K562 (cell line): ENCODE results near the gene ZNF337. TPM values are rescaled to one million over a fixed set of nuclear protein-coding genes. Genes with fewer than 3 reads are reported as not detected.

Experiments
- ADNP ChIP-seq: fragments of 200-800 bp; sonication (Bioruptor generic); IDR thresholded peaks from 2 replicates; pipeline ENCODE4 v1.6.1; 2016; ENCODE audit warnings: missing genetic modification characterization, missing compliant biosample characterization
- CTCFL ChIP-seq: IDR thresholded peaks from 2 replicates; pipeline ENCODE4 v1.6.1; 2011; ENCODE audit warnings: borderline replicate concordance, low read depth, mild to moderate bottlenecking, moderate library complexity, low read length; ENCODE audit not compliant: insufficient read depth, poor library complexity, severe bottlenecking
- ELF4 ChIP-seq: fragments of 450-650 bp; formaldehyde crosslinking; IDR thresholded peaks from 2 replicates; pipeline ENCODE4 v1.4.0; 2022; ENCODE audit warnings: missing genetic modification characterization
- FOXP1 ChIP-seq: sonication (generic); formaldehyde crosslinking; IDR thresholded peaks from 2 replicates; pipeline ENCODE4 v1.8.0; 2022; ENCODE audit warnings: mild to moderate bottlenecking, missing genetic modification reagents
- NFATC3 ChIP-seq: fragments of 450-650 bp; IDR thresholded peaks from 2 replicates; pipeline ENCODE4 v1.6.1; 2017; ENCODE audit warnings: mild to moderate bottlenecking
- POLR2AphosphoS2 ChIP-seq: IDR thresholded peaks from 2 replicates; pipeline ENCODE4 v1.6.1; 2012; ENCODE audit warnings: low read length, improper control_type of control experiment
- SMAD1 ChIP-seq: fragments of 150-350 bp; IDR thresholded peaks from 2 replicates; pipeline ENCODE4 v1.6.1; 2014; ENCODE audit warnings: low read length, low read depth; ENCODE audit not compliant: partially characterized antibody
- TFAP4 ChIP-seq: sonication (generic); formaldehyde crosslinking; IDR thresholded peaks from 2 replicates; pipeline ENCODE4 v1.8.0; 2022; ENCODE audit warnings: missing genetic modification reagents, mild to moderate bottlenecking, moderate library complexity, borderline replicate concordance
- ZNF384 ChIP-seq: IDR thresholded peaks from 2 replicates; pipeline ENCODE4 v1.6.1; 2012; ENCODE audit warnings: low read depth, low read length, improper control_type of control experiment
- ZNF431 ChIP-seq: sonication (generic); formaldehyde crosslinking; IDR thresholded peaks from 2 replicates; pipeline ENCODE4 v1.8.0; 2022; ENCODE audit warnings: mild to moderate bottlenecking, missing genetic modification reagents
- polyA plus RNA-seq, 8 experiments: library from polyadenylated mRNA; depleted of rRNA in 4 of 8; stranded (reverse) in 5 of 8; unstranded in 3 of 8; fragments of >200 nt; fragmentation: Nextera tagmentation in 2 of 8; fragmentation: Illumina TruSeq in 1 of 8; extraction: Ambion mirVana in 2 of 8; extraction: Trizol in 1 of 8; gene quantifications; 2 replicates each; pipeline versions ENCODE4 v1.2.1 to v1.2.3, GENCODE V29; 2011 to 2014; ENCODE audit warnings: inconsistent platforms in 1 of 8, missing spikeins in 1 of 8
- total RNA-seq, 7 experiments: library from RNA; depleted of rRNA in 6 of 7; stranded (reverse); fragments of >200 nt in 6 of 7; fragmentation: Illumina TruSeq in 2 of 7; extraction: Trizol in 2 of 7; gene quantifications; 2 replicates each; pipeline versions ENCODE4 v1.2.1 to v1.2.3, GENCODE V29; 2011 to 2021; ENCODE audit warnings: low replicate concordance in 1 of 7
- TF ChIP-seq, protein P1 (sequence below): fragments of 250-450 bp; sonication (Bioruptor Pico); IDR thresholded peaks from 2 replicates; pipeline ENCODE4 v1.5.0; 2021
- TF ChIP-seq, protein P2 (sequence below): fragments of 200-600 bp; sonication (generic); IDR thresholded peaks from one replicate; pipeline ENCODE4 v1.6.1; 2012; ENCODE audit warnings: mild to moderate bottlenecking, low read depth, low read length, inconsistent platforms

Gene ZNF337
- total and polyA plus RNA-seq, 9 of the 15 experiments (the other 6 are each of a cell fraction or from before 2014, with no cell fraction given): 0.25 to 5.6 (median 3.5) TPM

DNA sequence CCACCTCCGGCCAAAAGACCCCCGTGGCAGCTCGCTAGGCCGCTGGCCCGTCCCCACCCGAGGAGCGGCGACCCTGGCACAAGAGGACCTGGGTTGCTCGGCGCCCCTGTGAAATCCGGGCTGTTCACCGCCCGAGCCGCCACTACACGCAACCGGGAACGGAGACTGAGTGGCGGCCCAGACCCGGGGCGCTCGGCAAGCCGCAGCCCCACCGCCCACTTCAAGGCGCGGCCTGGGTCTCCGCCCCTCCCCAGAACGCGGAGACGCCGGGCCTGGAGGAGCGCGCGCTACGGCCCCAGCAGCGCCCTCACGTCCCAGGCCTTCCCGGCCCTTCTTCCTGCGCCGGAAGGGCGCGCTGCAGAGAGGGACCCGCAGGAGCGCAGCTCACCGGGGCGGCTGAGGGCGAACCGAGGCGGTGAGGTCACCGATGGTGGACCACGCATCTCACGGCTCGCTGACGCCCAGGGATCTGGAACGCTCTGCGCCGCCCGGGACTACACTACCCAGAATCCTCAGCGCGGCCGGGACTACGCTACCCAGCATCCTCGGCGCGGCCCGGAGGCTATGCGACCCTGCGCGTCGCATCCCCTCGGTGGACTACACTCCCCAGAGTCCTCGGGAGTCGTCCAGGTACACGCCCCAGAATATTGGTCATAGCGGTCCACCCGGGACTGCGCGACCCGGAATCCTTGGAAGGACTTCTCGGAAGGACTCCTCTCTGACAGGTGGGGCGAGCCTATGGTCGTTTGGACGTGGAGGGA is at the start of gene ZNF337 (continued):
- no peak for TF ChIP-seq NFATC3
- no peak for TF ChIP-seq ELF4 (CRISPR knock-in tag)
- TF ChIP-seq TFAP4 (CRISPR knock-in tag): peak; percentile 76
- TF ChIP-seq ZNF384: no peak
- no peak for TF ChIP-seq CTCFL
- TF ChIP-seq, protein P1, sequence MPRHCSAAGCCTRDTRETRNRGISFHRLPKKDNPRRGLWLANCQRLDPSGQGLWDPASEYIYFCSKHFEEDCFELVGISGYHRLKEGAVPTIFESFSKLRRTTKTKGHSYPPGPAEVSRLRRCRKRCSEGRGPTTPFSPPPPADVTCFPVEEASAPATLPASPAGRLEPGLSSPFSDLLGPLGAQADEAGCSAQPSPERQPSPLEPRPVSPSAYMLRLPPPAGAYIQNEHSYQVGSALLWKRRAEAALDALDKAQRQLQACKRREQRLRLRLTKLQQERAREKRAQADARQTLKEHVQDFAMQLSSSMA (CRISPR knock-in tag): no peak
- TF ChIP-seq, protein P2, sequence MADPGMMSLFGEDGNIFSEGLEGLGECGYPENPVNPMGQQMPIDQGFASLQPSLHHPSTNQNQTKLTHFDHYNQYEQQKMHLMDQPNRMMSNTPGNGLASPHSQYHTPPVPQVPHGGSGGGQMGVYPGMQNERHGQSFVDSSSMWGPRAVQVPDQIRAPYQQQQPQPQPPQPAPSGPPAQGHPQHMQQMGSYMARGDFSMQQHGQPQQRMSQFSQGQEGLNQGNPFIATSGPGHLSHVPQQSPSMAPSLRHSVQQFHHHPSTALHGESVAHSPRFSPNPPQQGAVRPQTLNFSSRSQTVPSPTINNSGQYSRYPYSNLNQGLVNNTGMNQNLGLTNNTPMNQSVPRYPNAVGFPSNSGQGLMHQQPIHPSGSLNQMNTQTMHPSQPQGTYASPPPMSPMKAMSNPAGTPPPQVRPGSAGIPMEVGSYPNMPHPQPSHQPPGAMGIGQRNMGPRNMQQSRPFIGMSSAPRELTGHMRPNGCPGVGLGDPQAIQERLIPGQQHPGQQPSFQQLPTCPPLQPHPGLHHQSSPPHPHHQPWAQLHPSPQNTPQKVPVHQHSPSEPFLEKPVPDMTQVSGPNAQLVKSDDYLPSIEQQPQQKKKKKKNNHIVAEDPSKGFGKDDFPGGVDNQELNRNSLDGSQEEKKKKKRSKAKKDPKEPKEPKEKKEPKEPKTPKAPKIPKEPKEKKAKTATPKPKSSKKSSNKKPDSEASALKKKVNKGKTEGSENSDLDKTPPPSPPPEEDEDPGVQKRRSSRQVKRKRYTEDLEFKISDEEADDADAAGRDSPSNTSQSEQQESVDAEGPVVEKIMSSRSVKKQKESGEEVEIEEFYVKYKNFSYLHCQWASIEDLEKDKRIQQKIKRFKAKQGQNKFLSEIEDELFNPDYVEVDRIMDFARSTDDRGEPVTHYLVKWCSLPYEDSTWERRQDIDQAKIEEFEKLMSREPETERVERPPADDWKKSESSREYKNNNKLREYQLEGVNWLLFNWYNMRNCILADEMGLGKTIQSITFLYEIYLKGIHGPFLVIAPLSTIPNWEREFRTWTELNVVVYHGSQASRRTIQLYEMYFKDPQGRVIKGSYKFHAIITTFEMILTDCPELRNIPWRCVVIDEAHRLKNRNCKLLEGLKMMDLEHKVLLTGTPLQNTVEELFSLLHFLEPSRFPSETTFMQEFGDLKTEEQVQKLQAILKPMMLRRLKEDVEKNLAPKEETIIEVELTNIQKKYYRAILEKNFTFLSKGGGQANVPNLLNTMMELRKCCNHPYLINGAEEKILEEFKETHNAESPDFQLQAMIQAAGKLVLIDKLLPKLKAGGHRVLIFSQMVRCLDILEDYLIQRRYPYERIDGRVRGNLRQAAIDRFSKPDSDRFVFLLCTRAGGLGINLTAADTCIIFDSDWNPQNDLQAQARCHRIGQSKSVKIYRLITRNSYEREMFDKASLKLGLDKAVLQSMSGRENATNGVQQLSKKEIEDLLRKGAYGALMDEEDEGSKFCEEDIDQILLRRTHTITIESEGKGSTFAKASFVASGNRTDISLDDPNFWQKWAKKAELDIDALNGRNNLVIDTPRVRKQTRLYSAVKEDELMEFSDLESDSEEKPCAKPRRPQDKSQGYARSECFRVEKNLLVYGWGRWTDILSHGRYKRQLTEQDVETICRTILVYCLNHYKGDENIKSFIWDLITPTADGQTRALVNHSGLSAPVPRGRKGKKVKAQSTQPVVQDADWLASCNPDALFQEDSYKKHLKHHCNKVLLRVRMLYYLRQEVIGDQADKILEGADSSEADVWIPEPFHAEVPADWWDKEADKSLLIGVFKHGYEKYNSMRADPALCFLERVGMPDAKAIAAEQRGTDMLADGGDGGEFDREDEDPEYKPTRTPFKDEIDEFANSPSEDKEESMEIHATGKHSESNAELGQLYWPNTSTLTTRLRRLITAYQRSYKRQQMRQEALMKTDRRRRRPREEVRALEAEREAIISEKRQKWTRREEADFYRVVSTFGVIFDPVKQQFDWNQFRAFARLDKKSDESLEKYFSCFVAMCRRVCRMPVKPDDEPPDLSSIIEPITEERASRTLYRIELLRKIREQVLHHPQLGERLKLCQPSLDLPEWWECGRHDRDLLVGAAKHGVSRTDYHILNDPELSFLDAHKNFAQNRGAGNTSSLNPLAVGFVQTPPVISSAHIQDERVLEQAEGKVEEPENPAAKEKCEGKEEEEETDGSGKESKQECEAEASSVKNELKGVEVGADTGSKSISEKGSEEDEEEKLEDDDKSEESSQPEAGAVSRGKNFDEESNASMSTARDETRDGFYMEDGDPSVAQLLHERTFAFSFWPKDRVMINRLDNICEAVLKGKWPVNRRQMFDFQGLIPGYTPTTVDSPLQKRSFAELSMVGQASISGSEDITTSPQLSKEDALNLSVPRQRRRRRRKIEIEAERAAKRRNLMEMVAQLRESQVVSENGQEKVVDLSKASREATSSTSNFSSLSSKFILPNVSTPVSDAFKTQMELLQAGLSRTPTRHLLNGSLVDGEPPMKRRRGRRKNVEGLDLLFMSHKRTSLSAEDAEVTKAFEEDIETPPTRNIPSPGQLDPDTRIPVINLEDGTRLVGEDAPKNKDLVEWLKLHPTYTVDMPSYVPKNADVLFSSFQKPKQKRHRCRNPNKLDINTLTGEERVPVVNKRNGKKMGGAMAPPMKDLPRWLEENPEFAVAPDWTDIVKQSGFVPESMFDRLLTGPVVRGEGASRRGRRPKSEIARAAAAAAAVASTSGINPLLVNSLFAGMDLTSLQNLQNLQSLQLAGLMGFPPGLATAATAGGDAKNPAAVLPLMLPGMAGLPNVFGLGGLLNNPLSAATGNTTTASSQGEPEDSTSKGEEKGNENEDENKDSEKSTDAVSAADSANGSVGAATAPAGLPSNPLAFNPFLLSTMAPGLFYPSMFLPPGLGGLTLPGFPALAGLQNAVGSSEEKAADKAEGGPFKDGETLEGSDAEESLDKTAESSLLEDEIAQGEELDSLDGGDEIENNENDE: no peak
- TF ChIP-seq ZNF431 (CRISPR knock-in tag): no peak
- TF ChIP-seq ADNP (tag): no peak
- no peak for TF ChIP-seq POLR2AphosphoS2
- TF ChIP-seq SMAD1: no peak
- TF ChIP-seq FOXP1 (CRISPR knock-in tag): peak; percentile 32; the same call in 1 of the 2 replicates
